Measurements from ENCODE around the gene ZNFX1.

The ZNFX1 gene

DNA sequence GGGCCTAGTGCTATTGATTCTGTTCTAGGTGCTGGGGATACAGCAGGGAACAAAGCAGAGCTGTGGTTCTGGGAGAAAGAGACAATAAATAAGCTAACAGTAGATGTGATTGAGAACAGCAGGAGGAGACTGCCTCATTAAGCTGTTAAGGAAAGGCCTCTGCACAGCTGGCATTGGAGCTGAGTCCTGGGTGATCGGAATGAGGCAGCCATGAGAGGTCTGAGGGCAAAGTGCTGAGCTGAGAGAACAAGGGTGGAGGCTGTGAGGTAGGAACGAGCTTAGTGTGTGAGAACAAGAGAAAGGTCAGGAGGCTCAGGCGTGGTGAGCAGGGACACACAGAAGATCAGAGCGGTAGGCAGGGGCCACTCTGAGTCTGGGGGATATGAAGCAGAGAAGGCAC lies 40.3 kb downstream of the ZNFX1 start:
- TF ChIP-seq, protein P1, sequence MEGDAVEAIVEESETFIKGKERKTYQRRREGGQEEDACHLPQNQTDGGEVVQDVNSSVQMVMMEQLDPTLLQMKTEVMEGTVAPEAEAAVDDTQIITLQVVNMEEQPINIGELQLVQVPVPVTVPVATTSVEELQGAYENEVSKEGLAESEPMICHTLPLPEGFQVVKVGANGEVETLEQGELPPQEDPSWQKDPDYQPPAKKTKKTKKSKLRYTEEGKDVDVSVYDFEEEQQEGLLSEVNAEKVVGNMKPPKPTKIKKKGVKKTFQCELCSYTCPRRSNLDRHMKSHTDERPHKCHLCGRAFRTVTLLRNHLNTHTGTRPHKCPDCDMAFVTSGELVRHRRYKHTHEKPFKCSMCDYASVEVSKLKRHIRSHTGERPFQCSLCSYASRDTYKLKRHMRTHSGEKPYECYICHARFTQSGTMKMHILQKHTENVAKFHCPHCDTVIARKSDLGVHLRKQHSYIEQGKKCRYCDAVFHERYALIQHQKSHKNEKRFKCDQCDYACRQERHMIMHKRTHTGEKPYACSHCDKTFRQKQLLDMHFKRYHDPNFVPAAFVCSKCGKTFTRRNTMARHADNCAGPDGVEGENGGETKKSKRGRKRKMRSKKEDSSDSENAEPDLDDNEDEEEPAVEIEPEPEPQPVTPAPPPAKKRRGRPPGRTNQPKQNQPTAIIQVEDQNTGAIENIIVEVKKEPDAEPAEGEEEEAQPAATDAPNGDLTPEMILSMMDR (conservative IDR thresholded peaks at IDR 0.05), result no peak
- no peak for TF ChIP-seq ZFX (IDR thresholded peaks at IDR 0.05)
- no peak overlapping the region for H3K27ac ChIP-seq

DNA sequence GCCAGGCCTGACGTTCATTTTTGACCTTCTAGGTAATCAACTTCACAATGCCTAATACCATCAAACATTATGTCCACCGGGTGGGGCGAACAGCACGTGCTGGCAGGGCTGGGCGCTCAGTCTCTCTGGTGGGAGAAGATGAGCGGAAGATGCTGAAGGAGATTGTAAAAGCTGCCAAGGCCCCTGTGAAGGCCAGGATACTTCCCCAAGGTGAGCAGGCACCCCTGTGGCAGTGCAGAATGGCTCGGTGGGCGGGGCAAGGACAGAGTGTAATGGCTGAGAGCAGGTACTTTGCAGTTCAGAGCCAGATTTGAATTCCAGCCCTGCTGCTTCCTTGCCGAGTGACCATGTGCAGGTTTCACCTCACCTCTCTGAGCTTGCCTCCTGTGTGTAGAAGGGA lies 41.6 kb downstream of the ZNFX1 start:
- TF ChIP-seq, protein P1 (conservative IDR thresholded peaks at IDR 0.05), result no peak
- no peak for TF ChIP-seq ZFX (IDR thresholded peaks at IDR 0.05)
- no peak overlapping the region for H3K27ac ChIP-seq

DNA sequence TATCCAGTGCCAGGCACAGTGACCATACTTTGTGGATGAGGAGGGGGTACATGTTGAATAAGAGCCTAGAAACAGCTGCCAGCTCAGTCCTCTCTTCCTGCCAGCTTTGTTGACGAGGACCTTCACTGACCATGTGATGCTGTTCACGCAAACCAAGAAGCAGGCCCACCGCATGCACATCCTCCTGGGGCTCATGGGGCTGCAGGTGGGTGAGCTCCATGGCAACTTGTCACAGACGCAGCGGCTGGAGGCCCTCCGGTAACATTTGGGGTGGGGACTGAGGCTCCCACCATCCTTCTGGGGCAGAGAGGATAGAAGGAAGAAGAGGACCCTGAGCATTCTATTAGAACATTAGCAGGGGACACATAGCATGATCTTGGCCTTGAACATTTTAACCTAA lies 43.0 kb downstream of the ZNFX1 start:
- H3K27ac ChIP-seq, result no peak overlapping the region
- TF ChIP-seq, protein P1 (conservative IDR thresholded peaks at IDR 0.05), result no peak
- no peak for TF ChIP-seq ZFX (IDR thresholded peaks at IDR 0.05)

DNA sequence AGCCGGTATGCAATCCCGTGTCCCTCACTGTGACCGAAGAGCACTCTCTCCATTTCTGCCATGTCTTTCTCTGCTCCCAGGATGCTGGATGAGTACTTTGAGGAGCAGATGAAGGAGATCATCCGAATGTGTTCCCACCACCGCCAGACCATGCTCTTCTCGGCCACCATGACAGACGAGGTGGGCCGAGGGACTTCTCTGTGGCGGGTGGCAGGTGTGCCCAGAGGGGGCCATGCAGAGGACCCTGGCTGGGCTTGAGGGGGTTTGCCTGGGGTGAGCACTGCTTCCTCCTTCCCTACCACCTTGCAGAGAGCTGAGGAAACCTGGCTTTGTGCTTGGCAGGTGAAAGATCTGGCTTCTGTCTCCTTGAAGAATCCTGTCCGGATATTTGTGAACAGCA lies 44.6 kb downstream of the ZNFX1 start:
- TF ChIP-seq, protein P1 (conservative IDR thresholded peaks at IDR 0.05), result no peak
- TF ChIP-seq ZFX (IDR thresholded peaks at IDR 0.05), result no peak
- no peak overlapping the region for H3K27ac ChIP-seq

DNA sequence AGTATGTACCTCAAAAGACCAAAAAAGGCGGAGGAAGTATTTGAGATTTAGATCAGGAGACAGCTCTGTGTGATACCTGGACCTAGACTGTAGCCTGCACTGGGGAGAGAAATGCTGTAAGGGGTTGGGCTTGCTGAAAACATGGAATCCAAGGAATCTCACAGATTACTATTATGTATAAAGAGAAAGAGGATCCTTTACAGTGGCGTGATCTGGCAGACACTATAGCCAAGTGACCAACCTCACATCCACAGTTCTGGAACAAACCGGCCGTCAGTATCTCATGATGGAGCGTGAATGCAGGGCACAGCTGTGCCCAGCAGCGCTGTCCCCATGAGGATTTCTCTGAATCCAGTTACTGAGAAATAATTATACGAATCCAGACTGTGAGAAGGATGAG lies 46.4 kb downstream of the ZNFX1 start:
- TF ChIP-seq ZFX (IDR thresholded peaks at IDR 0.05), result no peak
- TF ChIP-seq, protein P1 (conservative IDR thresholded peaks at IDR 0.05), result no peak
- H3K27ac ChIP-seq, result no peak overlapping the region

DNA sequence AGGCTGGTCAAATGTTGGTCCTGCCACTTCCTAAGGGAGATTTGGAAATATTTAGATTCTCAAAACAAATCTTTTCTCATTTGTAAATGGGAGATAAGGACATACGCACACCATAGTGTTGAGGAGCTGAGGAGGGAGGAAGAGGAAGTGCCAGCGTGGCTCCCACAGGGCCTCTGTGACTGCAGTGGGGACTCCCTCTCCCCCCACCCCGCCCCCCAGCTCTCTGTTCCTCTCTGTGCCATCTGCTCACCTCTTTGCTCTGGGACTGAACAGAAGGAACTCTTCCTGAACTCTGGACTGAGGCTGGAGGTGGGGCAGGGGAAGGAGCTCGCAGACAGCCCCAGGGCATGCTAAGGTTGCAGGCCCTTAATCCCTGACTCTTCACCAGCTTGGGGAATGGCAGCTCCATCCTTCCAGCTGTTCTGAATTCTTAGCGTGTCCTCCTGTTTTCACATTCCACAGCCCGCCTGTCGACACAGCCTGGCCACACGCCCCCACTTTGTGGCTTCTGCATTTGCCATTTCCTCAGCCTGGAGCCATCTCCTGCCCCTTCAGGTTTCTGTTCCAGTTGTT lies 47.2 kb downstream of the ZNFX1 start:
- no peak for TF ChIP-seq ZFX (IDR thresholded peaks at IDR 0.05)
- TF ChIP-seq, protein P1 (conservative IDR thresholded peaks at IDR 0.05), result no peak
- H3K27ac ChIP-seq, result no peak overlapping the region

DNA sequence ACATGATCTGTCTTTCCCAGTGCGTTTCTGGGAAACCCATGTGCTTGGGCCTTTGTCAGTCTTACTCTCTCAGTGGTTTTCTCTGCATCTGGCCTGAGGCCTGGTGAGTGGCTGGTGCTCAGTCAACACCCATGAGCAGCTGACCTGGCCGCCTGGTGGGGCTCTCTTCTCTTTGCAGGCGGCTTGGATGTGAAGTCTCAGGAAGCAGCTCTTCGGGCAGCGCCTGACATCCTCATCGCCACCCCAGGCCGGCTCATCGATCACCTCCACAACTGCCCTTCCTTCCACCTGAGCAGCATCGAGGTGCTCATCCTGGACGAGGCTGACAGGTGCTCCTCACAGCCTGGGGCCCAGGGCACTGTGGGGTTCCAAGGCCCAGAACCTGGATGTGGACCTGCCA lies 47.8 kb downstream of the ZNFX1 start:
- no peak overlapping the region for H3K27ac ChIP-seq
- no peak for TF ChIP-seq ZFX (IDR thresholded peaks at IDR 0.05)
- TF ChIP-seq, protein P1 (conservative IDR thresholded peaks at IDR 0.05), result no peak
